Right atrium auricular region (tissue), 2 donors: ENCODE data around the gene ACTR3. TPM values are rescaled to one million over a fixed set of nuclear protein-coding genes. Genes with fewer than 3 reads are reported as not detected.
A peak's percentile ranks its signal among the peaks of the same experiment; 100 is the strongest.

Source experiments
- DNase-seq: peaks from one replicate; pipeline ENCODE4 v3.0.0-alpha.2; 2019; ENCODE audit warnings: low spot score
- H3K27ac ChIP-seq, 2 donors: fragments of 200-600 bp; sonication (generic); 1 replicate in 1 of 2; 2 replicates in 1 of 2; pipeline ENCODE4 v1.5.1; 2016 to 2019
- H3K27me3 ChIP-seq, 2 donors: fragments of 200-600 bp; sonication (generic); one replicate each; pipeline versions ENCODE4 v1.5.1 to v1.6.0; 2017 to 2019
- H3K36me3 ChIP-seq: fragments of 200-600 bp; sonication (generic); one replicate; pipeline ENCODE4 v1.5.1; 2016
- H3K4me1 ChIP-seq, 2 donors: fragments of 200-600 bp; sonication (generic); one replicate each; pipeline versions ENCODE4 v1.5.1 to v1.6.0; 2017 to 2019
- H3K4me3 ChIP-seq, 2 donors: fragments of 200-600 bp; sonication (generic); 1 replicate in 1 of 2; 2 replicates in 1 of 2; pipeline ENCODE4 v1.5.1; 2017 to 2019; ENCODE audit warnings: mild to moderate bottlenecking in 1 of 2, moderate library complexity in 1 of 2
- H3K9me3 ChIP-seq, 2 donors: fragments of 200-600 bp; sonication (generic); one replicate each; pipeline ENCODE4 v1.5.1; 2019
- total RNA-seq, 2 donors: library from RNA; depleted of rRNA; stranded (reverse); fragments of >200 nt; gene quantifications; one replicate each; pipeline ENCODE4 v1.1.0, GENCODE V29; 2016
- TF ChIP-seq, protein P1 (sequence below), 2 donors: fragments of 200-600 bp; sonication (generic); IDR thresholded peaks; one replicate each; pipeline ENCODE4 v1.5.1; 2019; ENCODE audit warnings: antibody characterized with exemption in 2 of 2

The ACTR3 gene
- total RNA-seq, 2 donors from 2014 or later: 68.5 to 70.5 TPM

DNA sequence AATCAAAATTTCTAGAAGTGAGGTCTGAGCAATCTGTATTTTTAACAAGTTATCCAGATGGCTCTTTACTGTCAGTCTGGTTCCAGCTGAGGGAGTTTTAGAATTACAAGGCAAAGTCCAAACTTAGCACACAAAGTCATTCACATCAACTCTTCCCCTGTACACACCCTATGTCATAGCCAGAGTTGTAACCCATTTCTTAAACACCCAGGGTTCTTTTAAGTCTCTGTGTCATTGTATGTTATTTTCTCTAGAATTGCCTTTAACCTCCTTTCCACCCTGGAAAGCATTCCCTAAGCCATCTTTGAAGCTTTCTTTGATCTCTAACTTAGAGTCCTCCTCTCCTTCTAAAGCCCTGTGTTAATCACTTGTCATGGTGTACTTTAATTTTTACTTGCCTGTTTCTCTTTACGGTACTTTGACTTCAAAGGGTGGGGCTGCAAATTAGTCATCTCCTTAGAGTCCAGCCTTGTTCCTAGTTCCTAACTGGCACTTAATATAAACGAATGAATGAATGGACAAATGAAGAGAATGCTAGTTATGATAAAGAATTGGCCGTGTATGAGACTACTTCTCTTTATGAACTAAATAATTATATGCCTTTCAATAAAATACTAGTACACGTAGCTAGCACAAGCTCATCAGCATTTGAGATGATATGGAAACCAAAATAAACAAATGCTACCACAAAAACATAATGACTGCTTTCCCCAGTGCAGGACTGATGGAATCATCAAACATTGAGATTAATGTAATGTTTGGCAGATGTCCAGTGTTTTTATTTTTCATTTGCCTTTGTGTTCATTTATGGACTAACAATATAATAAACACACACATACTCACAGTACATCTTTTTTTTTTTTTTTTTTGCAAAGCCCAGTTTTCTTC lies 11.9 kb upstream of the ACTR3 start:
- no peaks in the 10 kb centered on the region for H3K27me3 ChIP-seq
- H3K4me3 ChIP-seq: no peak overlapping the region
- H3K9me3 ChIP-seq: no peaks in the 10 kb centered on the region
- DNase-seq: no peak
- H3K36me3 ChIP-seq: no peaks in the 10 kb centered on the region
- TF ChIP-seq, protein P1, sequence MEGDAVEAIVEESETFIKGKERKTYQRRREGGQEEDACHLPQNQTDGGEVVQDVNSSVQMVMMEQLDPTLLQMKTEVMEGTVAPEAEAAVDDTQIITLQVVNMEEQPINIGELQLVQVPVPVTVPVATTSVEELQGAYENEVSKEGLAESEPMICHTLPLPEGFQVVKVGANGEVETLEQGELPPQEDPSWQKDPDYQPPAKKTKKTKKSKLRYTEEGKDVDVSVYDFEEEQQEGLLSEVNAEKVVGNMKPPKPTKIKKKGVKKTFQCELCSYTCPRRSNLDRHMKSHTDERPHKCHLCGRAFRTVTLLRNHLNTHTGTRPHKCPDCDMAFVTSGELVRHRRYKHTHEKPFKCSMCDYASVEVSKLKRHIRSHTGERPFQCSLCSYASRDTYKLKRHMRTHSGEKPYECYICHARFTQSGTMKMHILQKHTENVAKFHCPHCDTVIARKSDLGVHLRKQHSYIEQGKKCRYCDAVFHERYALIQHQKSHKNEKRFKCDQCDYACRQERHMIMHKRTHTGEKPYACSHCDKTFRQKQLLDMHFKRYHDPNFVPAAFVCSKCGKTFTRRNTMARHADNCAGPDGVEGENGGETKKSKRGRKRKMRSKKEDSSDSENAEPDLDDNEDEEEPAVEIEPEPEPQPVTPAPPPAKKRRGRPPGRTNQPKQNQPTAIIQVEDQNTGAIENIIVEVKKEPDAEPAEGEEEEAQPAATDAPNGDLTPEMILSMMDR (IDR thresholded peaks at IDR 0.05): no peak
- peak overlapping the region in 1 of 2 donors; percentile 18 for H3K27ac ChIP-seq
- H3K4me1 ChIP-seq: peaks cover 0 to 13% of the 10 kb centered on the region in 2 donors

DNA sequence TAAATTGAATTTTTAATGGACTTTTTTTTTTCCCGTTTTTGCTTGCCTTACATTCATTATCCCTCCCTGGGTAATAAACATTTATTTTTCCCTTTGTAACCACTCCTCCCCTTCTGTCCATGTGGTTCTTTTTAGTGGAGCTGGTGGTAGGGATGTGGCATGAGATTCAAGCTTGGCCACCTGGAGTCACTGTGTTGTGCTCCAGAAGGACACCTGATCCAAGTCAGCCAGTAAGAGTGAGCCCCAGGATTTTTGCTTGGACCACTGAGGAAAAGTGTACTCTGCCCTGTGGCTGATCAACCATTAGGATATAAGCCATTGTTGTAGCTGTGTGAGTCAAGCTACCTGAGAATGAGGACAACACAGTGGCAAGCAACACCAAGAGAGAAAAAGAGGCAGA lies 11.1 kb upstream of the ACTR3 start:
- no peaks in the 10 kb centered on the region for H3K27me3 ChIP-seq
- TF ChIP-seq, protein P1 (IDR thresholded peaks at IDR 0.05): no peak
- peaks cover 0 to 13% of the 10 kb centered on the region in 2 donors for H3K4me1 ChIP-seq
- H3K4me3 ChIP-seq: no peak overlapping the region
- no peaks in the 10 kb centered on the region for H3K9me3 ChIP-seq
- no peak for DNase-seq
- no peak overlapping the region for H3K27ac ChIP-seq
- no peaks in the 10 kb centered on the region for H3K36me3 ChIP-seq

DNA sequence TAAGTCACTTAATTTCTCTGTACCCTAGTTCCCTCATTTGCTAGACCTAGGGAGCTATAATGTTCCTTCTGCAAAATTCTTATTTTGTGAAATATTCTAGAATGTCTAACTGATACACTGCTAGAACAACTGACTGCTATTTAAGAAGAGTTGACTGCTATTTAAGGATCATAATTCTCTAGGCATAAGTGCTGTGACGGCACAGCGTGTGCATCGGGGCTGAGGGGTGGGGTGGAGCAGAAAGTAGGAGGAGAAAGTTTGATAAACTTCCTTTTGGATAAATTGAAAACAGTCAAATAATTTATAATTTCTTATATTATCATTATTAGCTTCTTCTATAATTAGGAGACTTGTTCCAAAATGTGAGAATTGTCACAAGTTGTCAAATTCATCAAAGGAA lies 10.4 kb upstream of the ACTR3 start:
- H3K27ac ChIP-seq: no peak overlapping the region
- DNase-seq: no peak
- no peaks in the 10 kb centered on the region for H3K27me3 ChIP-seq
- H3K4me1 ChIP-seq: peaks cover 0 to 13% of the 10 kb centered on the region in 2 donors
- TF ChIP-seq, protein P1 (IDR thresholded peaks at IDR 0.05): no peak
- no peak overlapping the region for H3K4me3 ChIP-seq
- no peaks in the 10 kb centered on the region for H3K9me3 ChIP-seq
- H3K36me3 ChIP-seq: no peaks in the 10 kb centered on the region

DNA sequence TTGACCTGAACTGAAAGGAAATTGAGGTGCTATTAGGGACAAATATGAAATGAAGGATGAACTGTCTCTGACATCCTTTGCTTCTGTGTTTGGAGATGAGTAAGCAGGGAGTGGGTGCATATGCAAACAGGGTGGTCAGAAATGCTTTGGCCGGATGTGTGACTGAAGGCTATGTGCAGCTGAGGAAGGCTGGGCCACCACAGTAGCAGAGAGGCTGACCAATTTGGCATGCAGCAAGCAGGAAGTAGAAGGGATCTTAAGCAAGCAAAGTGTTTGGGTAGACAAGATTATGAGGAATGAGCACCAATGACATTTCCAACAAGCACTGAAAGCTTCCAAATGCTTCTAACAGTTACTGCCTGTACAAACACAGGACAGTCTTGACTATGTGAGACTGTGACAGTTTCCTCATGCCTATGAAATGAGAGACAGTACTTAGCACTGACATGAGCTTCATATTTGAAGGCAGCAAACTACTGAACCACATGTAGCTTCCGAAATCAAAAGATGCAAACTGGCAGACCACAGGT lies 3.3 kb upstream of the ACTR3 start:
- DNase-seq: peak; percentile 65
- TF ChIP-seq, protein P1 (IDR thresholded peaks at IDR 0.05): no peak
- H3K27ac ChIP-seq: peak overlapping the region in 1 of 2 donors; percentile 18

DNA sequence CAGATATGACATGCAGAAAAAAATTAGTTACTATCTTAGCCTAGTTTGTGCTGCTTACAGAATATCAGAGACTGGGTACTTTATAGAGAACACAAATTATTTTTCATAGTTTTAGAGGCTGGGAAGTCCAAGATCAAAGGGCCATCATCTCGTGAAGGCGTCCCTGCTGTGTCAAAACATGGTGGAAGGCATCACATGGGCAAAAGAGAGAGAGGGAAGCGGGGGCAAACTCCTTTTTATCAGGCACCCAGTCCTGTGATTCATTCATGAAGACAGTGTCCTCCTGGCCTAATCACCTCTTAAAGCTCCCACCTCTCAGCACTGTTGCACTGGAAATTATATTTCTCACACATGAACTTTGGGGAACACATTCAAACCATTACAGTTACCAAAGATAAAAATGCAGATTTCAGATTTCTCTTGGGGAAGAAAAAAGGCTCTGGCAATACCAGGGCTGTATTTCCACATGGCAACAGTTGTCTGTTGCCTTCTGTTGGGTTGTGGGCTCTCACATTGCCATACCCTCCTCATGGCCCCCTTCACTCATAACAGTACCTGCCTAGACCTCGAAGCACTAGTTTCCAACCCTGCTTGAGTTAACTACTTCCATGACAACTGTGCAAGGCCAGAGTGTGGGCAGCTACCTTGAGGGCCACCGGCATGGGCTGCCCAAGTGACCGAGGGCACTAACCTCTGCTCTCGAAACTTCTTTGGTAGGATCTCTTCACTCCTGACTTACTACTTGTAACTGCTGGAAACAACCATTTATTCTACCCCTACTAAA lies 2.7 kb upstream of the ACTR3 start:
- Histone ChIP-seq H3K36me3 (no peaks in the 10 kb centered on the region), H3K27me3 (no peaks in the 10 kb centered on the region), H3K27ac (peak overlapping the region in 1 of 2 donors; percentile 18), H3K4me1 (peaks cover 0 to 38% of the 10 kb centered on the region in 2 donors), H3K9me3 (no peaks in the 10 kb centered on the region), H3K4me3 (no peak overlapping the region)
- TF ChIP-seq, protein P1 (IDR thresholded peaks at IDR 0.05): no peak
- no peak for DNase-seq

More for the DNA sequence above, 3.3 kb upstream of the ACTR3 start:
- Histone ChIP-seq H3K4me1 (peaks cover 0 to 31% of the 10 kb centered on the region in 2 donors), H3K27me3 (no peaks in the 10 kb centered on the region), H3K4me3 (no peak overlapping the region), H3K36me3 (no peaks in the 10 kb centered on the region), H3K9me3 (no peaks in the 10 kb centered on the region)
